K562 (cell line): ENCODE measurements around the gene CALU. TPM values are rescaled to one million over a fixed set of nuclear protein-coding genes. Genes with fewer than 3 reads are reported as not detected.

ENCODE experiments used
- ATAC-seq: fragments of 200-7000 bp; cut with Tn5 transposase; 3 replicates; pipeline ENCODE4 v1.9.1; 2020; ENCODE audit warnings: moderate library complexity
- BruUV-seq: library from RNA; stranded (reverse); fragments of 400-500 nt; replicated peaks from 2 replicates; lab custom pipeline; 2021; lab: Mats Ljungman, UMichigan
- CTCF ChIA-PET: fragments of 300-600 bp; formaldehyde crosslinking; extraction: SDS; loops from one replicate; lab custom pipeline; 2021; ENCODE audit warnings: low intra/inter-chr PET ratio; lab: Yijun Ruan, JAX
- POLR2A ChIA-PET: fragments of 300-600, 350-650 bp; sonication (Branson Sonifier 250); formaldehyde crosslinking; extraction: SDS; loops from one replicate; lab custom pipeline; 2021; ENCODE audit warnings: antibody characterized with exemption, inconsistent platforms; lab: Yijun Ruan, JAX
- DNase-seq, 4 experiments: peaks; one replicate each; pipeline versions ENCODE4 v3.0.0 to v3.0.0-alpha.2; 2011 to 2018; ENCODE audit warnings: low spot score in 3 of 4, mixed read lengths in 3 of 4; ENCODE audit errors: extremely low read depth in 1 of 4
- FAIRE-seq: peaks from 2 replicates; lab custom pipeline; 2011; peaks lifted over from hg19 to GRCh38; lab: Jason Lieb, UNC
- H2AFZ ChIP-seq: 2 replicates; pipeline ENCODE4 v1.6.0; 2011; ENCODE audit warnings: low read depth, low read length, control low read depth, inconsistent platforms
- H3K27ac ChIP-seq: fragments of 200-600 bp; 3 replicates; pipeline ENCODE4 v1.8.0; 2011; ENCODE audit warnings: low read depth, mild to moderate bottlenecking, control low read depth, inconsistent platforms, low read length, moderate library complexity, mixed read lengths; ENCODE audit errors: extremely low read depth
- H3K27me3 ChIP-seq, 2 experiments: fragments of 300-600 bp in 1 of 2; 2 replicates in 1 of 2; 3 replicates in 1 of 2; pipeline versions ENCODE4 v1.6.0 to v1.8.0; 2011; ENCODE audit warnings: inconsistent platforms in 2 of 2, low read length in 2 of 2, mild to moderate bottlenecking in 1 of 2, mixed read lengths in 1 of 2, moderate library complexity in 1 of 2; ENCODE audit not compliant: control insufficient read depth in 2 of 2, insufficient read depth in 2 of 2
- H3K36me3 ChIP-seq: fragments of 300-600 bp; 3 replicates; pipeline ENCODE4 v1.8.0; 2011; ENCODE audit warnings: mild to moderate bottlenecking, low read length, inconsistent platforms; ENCODE audit not compliant: control insufficient read depth, insufficient read depth
- H3K4me1 ChIP-seq, 2 experiments: fragments of 200-600 bp in 1 of 2; replicated peaks in 1 of 2; 2 replicates in 1 of 2; 3 replicates in 1 of 2; pipeline versions ENCODE4 v1.5.1 to v1.8.0; 2011; ENCODE audit warnings: inconsistent platforms in 2 of 2, low read length in 2 of 2, mild to moderate bottlenecking in 1 of 2, mixed read lengths in 1 of 2, moderate library complexity in 1 of 2; ENCODE audit not compliant: control insufficient read depth in 2 of 2, insufficient read depth in 2 of 2
- H3K4me2 ChIP-seq: 2 replicates; pipeline ENCODE4 v1.6.1; 2011; ENCODE audit warnings: low read length, control low read depth, inconsistent platforms, mixed read lengths; ENCODE audit not compliant: insufficient read depth
- H3K4me3 ChIP-seq: fragments of 200-600 bp; sonication (generic), shearing (Covaris generic); 2 replicates; pipeline ENCODE4 v1.5.1; 2016; ENCODE audit warnings: control low read depth, inconsistent platforms
- H3K79me2 ChIP-seq: fragments of 200-600 bp; 3 replicates; pipeline ENCODE4 v1.8.0; 2011; ENCODE audit warnings: low read length, inconsistent platforms; ENCODE audit not compliant: control insufficient read depth, insufficient read depth
- H3K9ac ChIP-seq, 2 experiments: 2 replicates each; pipeline versions ENCODE4 v1.6.0 to v1.6.1; 2011; ENCODE audit warnings: low read depth in 2 of 2, low read length in 2 of 2, control low read depth in 1 of 2, inconsistent platforms in 1 of 2, mild to moderate bottlenecking in 1 of 2, mixed read lengths in 1 of 2; ENCODE audit not compliant: insufficient read depth in 1 of 2
- H3K9me1 ChIP-seq: one replicate; pipeline ENCODE4 v1.6.0; 2011; ENCODE audit warnings: inconsistent platforms, mild to moderate bottlenecking, low read length, moderate library complexity; ENCODE audit not compliant: control insufficient read depth, insufficient read depth
- H3K9me3 ChIP-seq: replicated peaks from 2 replicates; pipeline ENCODE4 v1.5.1; 2011; ENCODE audit warnings: low read depth, low read length, inconsistent platforms; ENCODE audit not compliant: control insufficient read depth, insufficient read depth
- H4K20me1 ChIP-seq: replicated peaks from 2 replicates; pipeline ENCODE4 v1.6.1; 2011; ENCODE audit warnings: low read length, inconsistent platforms, mixed read lengths; ENCODE audit not compliant: control insufficient read depth, insufficient read depth
- BRD9 ChIP-seq: fragments of 450-650 bp; IDR thresholded peaks from 2 replicates; pipeline ENCODE4 v1.6.1; 2018; ENCODE audit warnings: low read depth; ENCODE audit not compliant: partially characterized antibody
- EHMT2 ChIP-seq: fragments of 450-650 bp; IDR thresholded peaks from 2 replicates; pipeline ENCODE4 v1.6.1; 2018; ENCODE audit warnings: antibody characterized with exemption
- NFATC3 ChIP-seq: fragments of 450-650 bp; IDR thresholded peaks from 2 replicates; pipeline ENCODE4 v1.6.1; 2017; ENCODE audit warnings: mild to moderate bottlenecking
- RBM17 ChIP-seq: fragments of 200-400 bp; formaldehyde crosslinking; IDR thresholded peaks from 2 replicates; pipeline ENCODE4 v1.6.1; 2017; ENCODE audit warnings: low read depth, mild to moderate bottlenecking, low read length, borderline replicate concordance
- ZNF551 ChIP-seq: fragments of 250-450 bp; sonication (Bioruptor Pico); IDR thresholded peaks from 2 replicates; pipeline ENCODE4 v1.5.0; 2021; ENCODE audit warnings: mild to moderate bottlenecking, moderate library complexity
- WGBS: fragments of 100-300 bp; shearing (Covaris generic); methylation state at CpG from one replicate; pipeline ENCODE4 v1.1.6; 2016; ENCODE audit warnings: low coverage, mixed read lengths; ENCODE audit not compliant: insufficient coverage; ENCODE audit errors: missing lambda C conversion rate; 5-methylcytosine and 5-hydroxymethylcytosine counted together
- in situ Hi-C: fragments of 300-500 bp; cut with MboI; formaldehyde crosslinking; loops from 4 replicates; pipeline ENCODE4 v1.15.0; 2018; ENCODE audit warnings: inconsistent platforms, mixed read lengths
- intact Hi-C: fragments of 100-400 bp; cut with micrococcal nuclease; formaldehyde crosslinking; loops from 2 replicates; pipeline ENCODE4 v1.14.2; 2022
- polyA plus RNA-seq, 8 experiments: library from polyadenylated mRNA; depleted of rRNA in 4 of 8; stranded (reverse) in 5 of 8; unstranded in 3 of 8; fragments of >200 nt; fragmentation: Nextera tagmentation in 2 of 8; fragmentation: Illumina TruSeq in 1 of 8; extraction: Ambion mirVana in 2 of 8; extraction: Trizol in 1 of 8; gene quantifications; 2 replicates each; pipeline versions ENCODE4 v1.2.1 to v1.2.3, GENCODE V29; 2011 to 2014; ENCODE audit warnings: inconsistent platforms in 1 of 8, missing spikeins in 1 of 8
- total RNA-seq, 7 experiments: library from RNA; depleted of rRNA in 6 of 7; stranded (reverse); fragments of >200 nt in 6 of 7; fragmentation: Illumina TruSeq in 2 of 7; extraction: Trizol in 2 of 7; gene quantifications; 2 replicates each; pipeline versions ENCODE4 v1.2.1 to v1.2.3, GENCODE V29; 2011 to 2021; ENCODE audit warnings: low replicate concordance in 1 of 7
- TF ChIP-seq, protein P1 (sequence below): fragments of 450-650 bp; IDR thresholded peaks from 2 replicates; pipeline ENCODE4 v1.6.1; 2016; ENCODE audit warnings: missing biosample characterization, missing genetic modification characterization
- TF ChIP-seq, protein P2 (sequence below), 3 experiments: IDR thresholded peaks in 2 of 3; conservative IDR thresholded peaks in 1 of 3; 2 replicates each; pipeline ENCODE4 v1.5.1; 2011 to 2012; ENCODE audit warnings: low read length in 3 of 3, mild to moderate bottlenecking in 3 of 3, control low read depth in 2 of 3, improper control_type of control experiment in 1 of 3, inconsistent platforms in 1 of 3, low read depth in 1 of 3, mixed read lengths in 1 of 3, moderate library complexity in 1 of 3; ENCODE audit not compliant: insufficient read depth in 2 of 3
- TF ChIP-seq, protein P3 (sequence below): fragments of 200-800 bp; sonication (Bioruptor generic); IDR thresholded peaks from 2 replicates; pipeline ENCODE4 v1.6.1; 2016; ENCODE audit warnings: missing genetic modification characterization, missing compliant biosample characterization
- TF ChIP-seq, protein P4 (sequence below): sonication (generic); formaldehyde crosslinking; IDR thresholded peaks from 2 replicates; pipeline ENCODE4 v1.8.1; 2023; ENCODE audit warnings: missing genetic modification reagents, mild to moderate bottlenecking, borderline replicate concordance

Gene CALU
- total and polyA plus RNA-seq, 9 of the 15 experiments (the other 6 are each of a cell fraction or from before 2014, with no cell fraction given), result 166 to 286 (median 215) TPM

DNA sequence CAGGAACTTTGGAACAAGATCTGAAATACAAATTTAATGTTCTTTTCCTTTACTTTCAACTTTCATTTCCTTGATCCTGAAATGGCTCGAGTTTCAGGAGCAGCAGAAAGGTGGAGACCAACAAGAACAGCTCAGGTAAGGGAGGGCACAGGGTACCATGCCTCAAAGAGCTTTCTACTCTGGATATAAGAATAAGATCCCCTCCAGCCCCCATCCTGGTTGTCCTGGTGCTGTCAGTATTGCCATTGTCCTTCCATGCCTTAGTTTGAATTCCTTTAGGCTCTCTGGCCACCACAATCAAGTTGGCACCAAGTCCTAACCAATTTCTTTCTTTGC is 12.5 kb upstream of the CALU start:
- Histone ChIP-seq H4K20me1 (no peaks in the 10 kb centered on the region), H3K9me3 (no peaks in the 10 kb centered on the region), H3K9me1 (no peaks in the 10 kb centered on the region), H2AFZ (no peak overlapping the region; the same call in 1 of the 2 replicates), H3K4me3 (no peak overlapping the region), H3K4me1 (peaks cover 5 to 12% of the 10 kb centered on the region in 2 experiments), H3K9ac (no peak overlapping the region), H3K27ac (no peak overlapping the region), H3K79me2 (no peaks in the 10 kb centered on the region), H3K36me3 (no peaks in the 10 kb centered on the region), H3K4me2 (no peak overlapping the region), H3K27me3 (peaks cover 5 to 6% of the 10 kb centered on the region in 2 experiments; a peak in 1 of 5 replicates)
- intact Hi-C loops, result no loop called here
- in situ Hi-C loops, result no loop called here
- BruUV-seq, result no TSS peak
- 7% methylated on average over 1 of the region's 1 CpG for WGBS
- ChIA-PET CTCF (no interaction called here), POLR2A (interaction anchor here (0.6 to 16.5 kb wide), 3 partner anchors 12 to 611 kb away, joined by 3 to 242 read pairs (median 5); partner anchors contain the start of gene CALU)
- TF ChIP-seq, protein P1, sequence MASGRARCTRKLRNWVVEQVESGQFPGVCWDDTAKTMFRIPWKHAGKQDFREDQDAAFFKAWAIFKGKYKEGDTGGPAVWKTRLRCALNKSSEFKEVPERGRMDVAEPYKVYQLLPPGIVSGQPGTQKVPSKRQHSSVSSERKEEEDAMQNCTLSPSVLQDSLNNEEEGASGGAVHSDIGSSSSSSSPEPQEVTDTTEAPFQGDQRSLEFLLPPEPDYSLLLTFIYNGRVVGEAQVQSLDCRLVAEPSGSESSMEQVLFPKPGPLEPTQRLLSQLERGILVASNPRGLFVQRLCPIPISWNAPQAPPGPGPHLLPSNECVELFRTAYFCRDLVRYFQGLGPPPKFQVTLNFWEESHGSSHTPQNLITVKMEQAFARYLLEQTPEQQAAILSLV (tag), result no peak
- TF ChIP-seq EHMT2 (no peak), RBM17 (no peak), ZNF551 (CRISPR knock-in tag) (no peak), BRD9 (no peak), NFATC3 (no peak)
- TF ChIP-seq, protein P2, sequence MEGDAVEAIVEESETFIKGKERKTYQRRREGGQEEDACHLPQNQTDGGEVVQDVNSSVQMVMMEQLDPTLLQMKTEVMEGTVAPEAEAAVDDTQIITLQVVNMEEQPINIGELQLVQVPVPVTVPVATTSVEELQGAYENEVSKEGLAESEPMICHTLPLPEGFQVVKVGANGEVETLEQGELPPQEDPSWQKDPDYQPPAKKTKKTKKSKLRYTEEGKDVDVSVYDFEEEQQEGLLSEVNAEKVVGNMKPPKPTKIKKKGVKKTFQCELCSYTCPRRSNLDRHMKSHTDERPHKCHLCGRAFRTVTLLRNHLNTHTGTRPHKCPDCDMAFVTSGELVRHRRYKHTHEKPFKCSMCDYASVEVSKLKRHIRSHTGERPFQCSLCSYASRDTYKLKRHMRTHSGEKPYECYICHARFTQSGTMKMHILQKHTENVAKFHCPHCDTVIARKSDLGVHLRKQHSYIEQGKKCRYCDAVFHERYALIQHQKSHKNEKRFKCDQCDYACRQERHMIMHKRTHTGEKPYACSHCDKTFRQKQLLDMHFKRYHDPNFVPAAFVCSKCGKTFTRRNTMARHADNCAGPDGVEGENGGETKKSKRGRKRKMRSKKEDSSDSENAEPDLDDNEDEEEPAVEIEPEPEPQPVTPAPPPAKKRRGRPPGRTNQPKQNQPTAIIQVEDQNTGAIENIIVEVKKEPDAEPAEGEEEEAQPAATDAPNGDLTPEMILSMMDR (IDR thresholded peaks at IDR 0.05 in 2 of 3, conservative IDR thresholded peaks at IDR 0.05 in 1 of 3; ENCODE audit: insufficient read depth in 2 of 3, low read depth in 1 of 3, low read length in 3 of 3), result no peak
- TF ChIP-seq, protein P3, sequence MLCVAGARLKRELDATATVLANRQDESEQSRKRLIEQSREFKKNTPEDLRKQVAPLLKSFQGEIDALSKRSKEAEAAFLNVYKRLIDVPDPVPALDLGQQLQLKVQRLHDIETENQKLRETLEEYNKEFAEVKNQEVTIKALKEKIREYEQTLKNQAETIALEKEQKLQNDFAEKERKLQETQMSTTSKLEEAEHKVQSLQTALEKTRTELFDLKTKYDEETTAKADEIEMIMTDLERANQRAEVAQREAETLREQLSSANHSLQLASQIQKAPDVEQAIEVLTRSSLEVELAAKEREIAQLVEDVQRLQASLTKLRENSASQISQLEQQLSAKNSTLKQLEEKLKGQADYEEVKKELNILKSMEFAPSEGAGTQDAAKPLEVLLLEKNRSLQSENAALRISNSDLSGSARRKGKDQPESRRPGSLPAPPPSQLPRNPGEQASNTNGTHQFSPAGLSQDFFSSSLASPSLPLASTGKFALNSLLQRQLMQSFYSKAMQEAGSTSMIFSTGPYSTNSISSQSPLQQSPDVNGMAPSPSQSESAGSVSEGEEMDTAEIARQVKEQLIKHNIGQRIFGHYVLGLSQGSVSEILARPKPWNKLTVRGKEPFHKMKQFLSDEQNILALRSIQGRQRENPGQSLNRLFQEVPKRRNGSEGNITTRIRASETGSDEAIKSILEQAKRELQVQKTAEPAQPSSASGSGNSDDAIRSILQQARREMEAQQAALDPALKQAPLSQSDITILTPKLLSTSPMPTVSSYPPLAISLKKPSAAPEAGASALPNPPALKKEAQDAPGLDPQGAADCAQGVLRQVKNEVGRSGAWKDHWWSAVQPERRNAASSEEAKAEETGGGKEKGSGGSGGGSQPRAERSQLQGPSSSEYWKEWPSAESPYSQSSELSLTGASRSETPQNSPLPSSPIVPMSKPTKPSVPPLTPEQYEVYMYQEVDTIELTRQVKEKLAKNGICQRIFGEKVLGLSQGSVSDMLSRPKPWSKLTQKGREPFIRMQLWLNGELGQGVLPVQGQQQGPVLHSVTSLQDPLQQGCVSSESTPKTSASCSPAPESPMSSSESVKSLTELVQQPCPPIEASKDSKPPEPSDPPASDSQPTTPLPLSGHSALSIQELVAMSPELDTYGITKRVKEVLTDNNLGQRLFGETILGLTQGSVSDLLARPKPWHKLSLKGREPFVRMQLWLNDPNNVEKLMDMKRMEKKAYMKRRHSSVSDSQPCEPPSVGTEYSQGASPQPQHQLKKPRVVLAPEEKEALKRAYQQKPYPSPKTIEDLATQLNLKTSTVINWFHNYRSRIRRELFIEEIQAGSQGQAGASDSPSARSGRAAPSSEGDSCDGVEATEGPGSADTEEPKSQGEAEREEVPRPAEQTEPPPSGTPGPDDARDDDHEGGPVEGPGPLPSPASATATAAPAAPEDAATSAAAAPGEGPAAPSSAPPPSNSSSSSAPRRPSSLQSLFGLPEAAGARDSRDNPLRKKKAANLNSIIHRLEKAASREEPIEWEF, result no peak
- TF ChIP-seq, protein P4, sequence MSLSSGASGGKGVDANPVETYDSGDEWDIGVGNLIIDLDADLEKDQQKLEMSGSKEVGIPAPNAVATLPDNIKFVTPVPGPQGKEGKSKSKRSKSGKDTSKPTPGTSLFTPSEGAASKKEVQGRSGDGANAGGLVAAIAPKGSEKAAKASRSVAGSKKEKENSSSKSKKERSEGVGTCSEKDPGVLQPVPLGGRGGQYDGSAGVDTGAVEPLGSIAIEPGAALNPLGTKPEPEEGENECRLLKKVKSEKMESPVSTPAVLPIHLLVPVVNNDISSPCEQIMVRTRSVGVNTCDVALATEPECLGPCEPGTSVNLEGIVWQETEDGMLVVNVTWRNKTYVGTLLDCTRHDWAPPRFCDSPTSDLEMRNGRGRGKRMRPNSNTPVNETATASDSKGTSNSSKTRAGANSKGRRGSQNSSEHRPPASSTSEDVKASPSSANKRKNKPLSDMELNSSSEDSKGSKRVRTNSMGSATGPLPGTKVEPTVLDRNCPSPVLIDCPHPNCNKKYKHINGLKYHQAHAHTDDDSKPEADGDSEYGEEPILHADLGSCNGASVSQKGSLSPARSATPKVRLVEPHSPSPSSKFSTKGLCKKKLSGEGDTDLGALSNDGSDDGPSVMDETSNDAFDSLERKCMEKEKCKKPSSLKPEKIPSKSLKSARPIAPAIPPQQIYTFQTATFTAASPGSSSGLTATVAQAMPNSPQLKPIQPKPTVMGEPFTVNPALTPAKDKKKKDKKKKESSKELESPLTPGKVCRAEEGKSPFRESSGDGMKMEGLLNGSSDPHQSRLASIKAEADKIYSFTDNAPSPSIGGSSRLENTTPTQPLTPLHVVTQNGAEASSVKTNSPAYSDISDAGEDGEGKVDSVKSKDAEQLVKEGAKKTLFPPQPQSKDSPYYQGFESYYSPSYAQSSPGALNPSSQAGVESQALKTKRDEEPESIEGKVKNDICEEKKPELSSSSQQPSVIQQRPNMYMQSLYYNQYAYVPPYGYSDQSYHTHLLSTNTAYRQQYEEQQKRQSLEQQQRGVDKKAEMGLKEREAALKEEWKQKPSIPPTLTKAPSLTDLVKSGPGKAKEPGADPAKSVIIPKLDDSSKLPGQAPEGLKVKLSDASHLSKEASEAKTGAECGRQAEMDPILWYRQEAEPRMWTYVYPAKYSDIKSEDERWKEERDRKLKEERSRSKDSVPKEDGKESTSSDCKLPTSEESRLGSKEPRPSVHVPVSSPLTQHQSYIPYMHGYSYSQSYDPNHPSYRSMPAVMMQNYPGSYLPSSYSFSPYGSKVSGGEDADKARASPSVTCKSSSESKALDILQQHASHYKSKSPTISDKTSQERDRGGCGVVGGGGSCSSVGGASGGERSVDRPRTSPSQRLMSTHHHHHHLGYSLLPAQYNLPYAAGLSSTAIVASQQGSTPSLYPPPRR (CRISPR knock-in tag), result no peak
- no peak for DNase-seq
- no peak for ATAC-seq
- no peak for FAIRE-seq
